AG04450 (cell line): ENCODE measurements around the gene EPHA6. TPM values are rescaled to one million over a fixed set of nuclear protein-coding genes. Genes with fewer than 3 reads are reported as not detected.
"Not testable (repeated sequence)": the region's sequence is repeated elsewhere in the genome, so short reads cannot be mapped to it uniquely, and the experiment has no call there.

ENCODE experiments used
- CTCF ChIA-PET: fragments of 300-600, 350-600 bp; formaldehyde crosslinking; extraction: SDS; loops from one replicate; lab custom pipeline; 2022; ENCODE audit warnings: antibody characterized with exemption, inconsistent platforms; lab: Charles Lee
- POLR2A ChIA-PET: fragments of 350-600 bp; formaldehyde crosslinking; extraction: SDS; loops from one replicate; lab custom pipeline; 2021; ENCODE audit warnings: antibody characterized with exemption, inconsistent platforms; lab: Yijun Ruan, JAX
- DNase-seq: peaks from one replicate; pipeline ENCODE4 v3.0.0-alpha.2; 2011; ENCODE audit warnings: low read depth, low spot score
- H3K27ac ChIP-seq: one replicate; pipeline ENCODE4 v1.5.1; 2012; ENCODE audit warnings: low read depth, low read length, control low read depth
- H3K27me3 ChIP-seq: one replicate; pipeline ENCODE4 v1.6.0; 2012; ENCODE audit warnings: low read length; ENCODE audit not compliant: control insufficient read depth, insufficient read depth
- H3K4me3 ChIP-seq: 2 replicates; pipeline ENCODE4 v1.5.1; 2011; ENCODE audit warnings: mild to moderate bottlenecking, low read depth, low read length, control low read depth
- H3K9me3 ChIP-seq: 2 replicates; pipeline ENCODE4 v1.5.1; 2012; ENCODE audit warnings: low read length; ENCODE audit not compliant: control insufficient read depth, insufficient read depth
- CTCF ChIP-seq: IDR thresholded peaks from 2 replicates; pipeline ENCODE4 v1.5.1; 2011; ENCODE audit warnings: low read depth, low read length, control low read depth, inconsistent platforms
- polyA plus RNA-seq: library from polyadenylated mRNA; depleted of rRNA; stranded (reverse); fragments of >200 nt; gene quantifications from 2 replicates; pipeline ENCODE4 v1.2.3, GENCODE V29; 2011

Gene EPHA6
- polyA plus RNA-seq, 1 experiment, result not detected

GRCh38 chr3:96900566-96900965 lies 86.2 kb downstream of the EPHA6 start:
- TF ChIP-seq CTCF, result no peak
- peaks cover 3% of the 10 kb centered on the region for H3K9me3 ChIP-seq
- no peak overlapping the region for H3K4me3 ChIP-seq
- no peak overlapping the region for H3K27ac ChIP-seq
- no peak for DNase-seq
- H3K27me3 ChIP-seq, result no peaks in the 10 kb centered on the region
- CTCF ChIA-PET, result no interaction called here
- POLR2A ChIA-PET, result no interaction called here

- Histone ChIP-seq H3K9me3 (no peaks in the 10 kb centered on the region), H3K27ac (no peak overlapping the region), H3K27me3 (no peaks in the 10 kb centered on the region), H3K4me3 (no peak overlapping the region)
- ChIA-PET POLR2A (no interaction called here), CTCF (interaction anchor here (0.6 kb wide), 1 partner anchor 15 kb away, joined by 3 read pairs; no protein-coding TSS in a partner anchor)
- TF ChIP-seq CTCF, result no peak
- DNase-seq, result no peak
Observed at GRCh38 chr3:96915445-96915844, 101.1 kb downstream of the EPHA6 start.

GRCh38 chr3:96931119-96931862 lies 116.9 kb downstream of the EPHA6 start:
- H3K9me3 ChIP-seq, result peaks cover 23% of the 10 kb centered on the region
- H3K27me3 ChIP-seq, result no peaks in the 10 kb centered on the region
- ChIA-PET CTCF (interaction anchor here (0.5 to 0.7 kb wide), 3 partner anchors 16 to 1590 kb away, joined by 3 to 5 read pairs (median 4); no protein-coding TSS in a partner anchor), POLR2A (no interaction called here)
- no peak for DNase-seq
- no peak for TF ChIP-seq CTCF
- no peak overlapping the region for H3K4me3 ChIP-seq
- H3K27ac ChIP-seq, result no peak overlapping the region

GRCh38 chr3:96942131-96942530 lies 127.7 kb downstream of the EPHA6 start:
- H3K4me3 ChIP-seq, H3K27me3 ChIP-seq, CTCF ChIA-PET, POLR2A ChIA-PET, H3K9me3 ChIP-seq, DNase-seq, H3K27ac ChIP-seq: not testable (repeated sequence)

- H3K9me3 ChIP-seq, result peaks cover 6% of the 10 kb centered on the region
- ChIA-PET POLR2A (no interaction called here), CTCF (no interaction called here)
- no peak for DNase-seq
- no peak overlapping the region for H3K27ac ChIP-seq
- H3K4me3 ChIP-seq, result no peak overlapping the region
- no peaks in the 10 kb centered on the region for H3K27me3 ChIP-seq
- no peak for TF ChIP-seq CTCF
Observed at GRCh38 chr3:96958856-96959255, 144.5 kb downstream of the EPHA6 start.
